OCI-LY1 (cell line): ENCODE measurements around the gene ORM2.

ENCODE experiments used
- CTCF ChIP-seq: fragments of 200-600 bp; sonication (generic), shearing (Covaris generic); IDR thresholded peaks from 2 replicates; pipeline ENCODE4 v1.5.1; 2017; ENCODE audit warnings: mild to moderate bottlenecking, antibody characterized with exemption, low read length, moderate library complexity, mixed read lengths
- EZH2 ChIP-seq: fragments of 200-600 bp; sonication (generic), shearing (Covaris generic); IDR thresholded peaks from 2 replicates; pipeline ENCODE4 v1.8.0; 2017; ENCODE audit warnings: borderline replicate concordance, mixed run types, mild to moderate bottlenecking, antibody characterized with exemption, low read length, moderate library complexity, mixed read lengths

- TF ChIP-seq EZH2 (no peak), CTCF (no peak)
Measured at GRCh38 chr9:114285166-114285867, 44.4 kb upstream of the ORM2 start.
